GM18868 (cell line): ENCODE results near the gene ZNF488.

ENCODE experiments used
- ATAC-seq: cut with Tn5 transposase; IDR thresholded peaks from one replicate; pipeline ENCODE4 v1.9.1; 2021; ENCODE audit warnings: mild to moderate bottlenecking, moderate library complexity; ENCODE audit not compliant: unreplicated experiment

Gene ZNF488

DNA sequence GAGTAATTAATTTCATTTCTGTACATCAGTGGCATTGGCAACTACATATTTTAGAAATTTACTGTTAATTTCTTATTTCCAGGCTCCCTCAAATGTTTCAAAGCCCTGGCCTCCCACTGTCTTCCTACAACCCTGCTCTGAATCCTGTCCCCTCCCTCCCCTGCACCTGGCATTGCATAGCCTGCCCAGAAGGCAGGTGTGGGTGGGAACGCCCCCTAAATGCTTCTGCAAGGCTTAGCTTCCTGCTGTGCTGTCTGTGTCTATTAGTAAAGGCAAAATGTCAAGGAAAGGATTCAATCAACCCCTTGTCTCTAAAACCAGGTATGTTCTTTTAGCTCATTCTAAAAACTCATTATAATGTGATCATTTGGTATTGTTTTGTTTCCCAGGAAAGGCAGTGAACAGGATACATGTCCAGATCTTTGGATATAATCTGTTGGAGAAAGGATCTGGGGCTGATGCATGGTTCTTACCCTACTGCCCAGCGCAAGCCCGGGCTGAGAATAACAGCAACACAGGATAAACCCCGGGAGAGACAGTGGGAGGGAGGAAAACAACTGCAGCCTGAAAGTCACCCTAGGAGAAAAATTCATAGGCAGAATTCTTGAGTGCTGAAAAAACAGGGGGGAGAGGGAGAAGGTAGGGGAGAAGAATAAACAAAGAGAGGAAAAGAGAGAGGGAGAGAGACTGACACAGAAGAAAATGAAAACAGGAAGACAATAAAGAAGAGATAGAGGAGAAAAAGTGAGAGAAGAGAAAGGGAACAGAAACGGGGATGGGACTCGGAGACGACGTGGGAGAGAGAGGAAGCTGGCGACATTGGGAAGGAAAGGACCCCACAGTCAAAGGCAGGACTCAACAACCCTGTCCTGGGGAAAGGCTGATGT lies 589 bp downstream of the ZNF488 start:
- ATAC-seq = no peak

DNA sequence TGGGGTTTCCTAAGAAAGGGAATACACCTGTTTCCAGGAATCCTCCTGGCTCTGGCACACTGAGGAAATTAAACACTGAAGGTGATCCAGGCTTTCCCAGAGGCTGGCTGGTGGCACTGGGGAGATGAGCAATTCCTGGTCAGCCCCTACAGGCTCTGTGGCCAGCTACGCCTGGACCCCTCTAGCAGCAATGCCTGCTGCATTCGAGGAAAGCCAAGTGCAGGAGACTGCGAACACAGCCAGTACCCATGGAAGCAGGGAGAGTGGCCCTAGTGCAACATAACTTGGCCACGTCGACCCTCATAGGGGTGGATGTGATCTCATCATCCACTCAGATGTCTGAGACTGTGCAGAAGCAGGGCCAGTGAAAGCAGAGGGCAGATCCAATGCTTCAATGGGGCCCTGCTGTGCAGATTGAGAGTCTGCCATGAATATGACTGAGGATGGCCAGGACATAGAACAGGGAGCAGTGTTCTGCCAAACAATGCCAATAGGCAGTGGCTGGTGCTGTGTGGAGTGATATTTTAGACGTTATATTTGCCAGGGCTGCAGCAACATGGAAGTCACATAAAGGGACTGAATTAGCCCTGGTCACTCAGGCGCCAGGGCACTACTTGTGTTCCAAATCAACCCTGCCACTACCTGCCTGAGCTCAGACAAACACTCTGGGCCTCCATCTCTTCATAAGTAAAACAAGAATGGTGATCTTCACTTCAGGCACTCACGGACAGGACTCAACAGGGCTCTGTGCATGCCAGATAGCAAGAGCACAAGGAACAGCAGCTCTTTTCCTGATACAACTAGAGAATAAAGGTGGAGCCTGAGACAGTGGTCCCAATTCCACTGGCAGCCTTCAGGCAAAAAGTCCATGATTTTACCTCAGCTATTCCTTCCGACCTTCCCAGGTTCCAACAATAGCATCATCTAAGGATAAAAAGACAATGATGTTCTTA lies 2.4 kb downstream of the ZNF488 start:
- no peak for ATAC-seq

DNA sequence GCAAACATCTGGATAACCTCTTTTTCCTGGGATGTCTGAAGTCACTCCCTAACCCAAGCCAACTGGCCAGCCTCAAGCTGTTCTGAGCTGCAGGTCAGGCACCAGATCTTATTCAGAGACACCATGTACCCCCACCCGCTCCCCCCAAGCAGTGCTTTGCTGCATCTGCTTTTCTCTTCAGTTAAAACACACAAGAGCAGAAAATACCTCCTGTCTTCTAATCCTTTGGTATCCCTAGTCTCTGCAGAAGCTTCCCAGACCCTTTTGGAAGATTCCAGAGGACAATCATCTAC lies 3.0 kb downstream of the ZNF488 start:
- ATAC-seq = no peak

DNA sequence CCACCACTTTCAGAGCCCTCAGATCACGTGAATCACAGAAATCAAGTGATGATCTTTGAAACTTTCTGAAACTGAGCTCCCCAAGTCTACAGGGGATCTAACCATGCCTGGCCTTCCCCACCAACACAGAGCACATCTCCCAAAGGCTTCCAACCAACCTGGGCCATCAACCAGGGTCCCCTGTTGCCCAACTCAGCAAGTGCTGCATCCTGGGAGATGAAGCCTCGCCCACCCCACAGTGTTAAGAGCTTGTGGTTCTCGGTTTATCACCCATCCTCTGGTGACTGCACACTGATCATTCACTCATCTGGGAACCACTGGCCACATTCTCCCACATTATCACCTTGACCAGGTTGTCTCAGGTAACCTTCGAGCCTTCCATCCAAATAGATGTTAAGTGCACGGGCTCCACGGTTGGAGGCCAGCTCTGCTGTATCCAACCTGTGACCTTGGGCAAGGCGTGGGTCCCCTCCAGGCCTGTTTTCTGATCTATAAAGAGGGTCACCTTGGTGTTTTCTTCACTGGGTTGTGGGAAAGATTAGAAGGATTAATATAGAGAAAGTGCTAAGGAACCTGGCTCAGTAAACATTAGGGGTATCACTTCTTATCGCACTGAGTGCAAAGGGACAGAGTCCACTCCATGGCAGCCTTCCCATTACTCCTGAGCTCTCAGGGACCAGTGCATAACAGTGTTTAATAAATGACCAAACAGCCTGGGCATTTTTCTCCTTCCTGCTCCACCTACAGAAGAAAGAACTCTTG lies 3.6 kb downstream of the ZNF488 start:
- ATAC-seq = no peak

DNA sequence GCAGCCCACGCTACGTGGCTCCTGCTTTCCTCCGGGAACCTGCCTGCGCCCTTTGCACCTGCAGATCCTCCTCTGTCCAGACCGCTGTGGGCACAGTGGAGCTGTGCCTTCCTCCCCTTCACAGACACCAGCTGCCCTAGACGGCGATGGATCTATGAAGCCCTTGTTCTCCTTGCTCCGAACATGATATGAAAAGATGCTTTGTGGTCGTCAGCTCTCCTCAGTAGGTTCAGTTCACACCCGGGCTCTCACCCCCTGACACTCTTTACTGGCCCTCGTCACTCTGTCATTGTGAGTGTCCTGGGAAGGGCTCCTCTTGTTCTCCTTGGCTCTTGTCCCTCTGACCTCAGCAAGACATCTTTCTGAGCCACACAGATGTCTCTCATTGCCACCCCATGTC lies 4.2 kb downstream of the ZNF488 start:
- no peak for ATAC-seq

DNA sequence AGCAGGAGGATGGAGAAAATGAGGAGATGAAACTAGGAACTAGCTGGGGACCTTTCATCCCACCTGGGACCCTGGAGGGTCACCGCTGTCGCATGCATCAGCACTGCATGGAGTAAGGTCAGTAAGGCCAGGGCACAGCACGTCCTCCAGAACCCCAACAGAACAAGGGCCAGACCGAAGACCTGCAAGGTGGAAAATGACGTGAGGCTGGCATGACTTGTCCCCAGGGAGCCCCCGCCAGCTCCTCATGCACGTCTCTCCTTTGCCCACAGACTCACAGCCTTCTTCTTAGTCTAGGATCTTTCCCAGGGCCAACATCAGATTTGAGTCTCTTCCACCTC lies 4.7 kb downstream of the ZNF488 start:
- ATAC-seq = no peak

DNA sequence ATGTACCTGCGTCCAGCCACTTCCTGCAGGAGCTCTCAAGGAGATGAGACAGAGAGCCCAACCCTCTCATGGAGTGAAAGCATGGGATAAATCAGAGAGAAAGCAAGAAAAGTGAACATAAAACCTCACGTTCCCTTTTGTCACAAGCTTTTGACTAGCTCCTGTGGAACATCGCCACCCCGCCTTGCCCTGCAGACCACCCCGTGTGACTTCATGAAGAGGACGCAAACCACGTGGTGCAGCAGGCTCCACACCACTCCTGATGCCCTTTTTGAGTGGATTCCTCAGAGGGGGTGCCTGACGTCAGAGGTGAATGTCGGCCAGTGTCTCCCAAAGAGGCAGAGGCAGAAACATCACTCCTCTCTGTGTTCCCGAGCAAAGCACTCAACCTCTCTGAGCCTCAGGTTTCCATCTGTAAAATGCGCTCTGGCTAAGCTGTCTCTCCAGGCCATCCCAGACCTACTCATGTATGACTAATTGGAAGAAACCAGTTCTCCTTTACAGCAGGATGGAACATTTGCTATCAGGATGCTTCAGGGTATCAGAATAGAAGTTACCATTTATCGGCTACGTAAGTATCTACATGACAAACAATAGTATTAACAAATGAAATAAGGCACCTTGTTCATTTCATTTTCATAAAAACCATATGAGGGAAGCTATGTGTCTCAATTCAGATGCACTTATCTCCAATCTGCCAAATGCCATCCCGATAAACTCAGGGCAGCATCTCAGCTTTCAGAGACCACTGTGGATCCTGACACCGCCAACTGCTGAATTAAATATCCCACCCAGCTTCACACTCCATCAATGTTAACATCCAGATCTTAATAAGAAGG lies 5.3 kb downstream of the ZNF488 start:
- no peak for ATAC-seq

DNA sequence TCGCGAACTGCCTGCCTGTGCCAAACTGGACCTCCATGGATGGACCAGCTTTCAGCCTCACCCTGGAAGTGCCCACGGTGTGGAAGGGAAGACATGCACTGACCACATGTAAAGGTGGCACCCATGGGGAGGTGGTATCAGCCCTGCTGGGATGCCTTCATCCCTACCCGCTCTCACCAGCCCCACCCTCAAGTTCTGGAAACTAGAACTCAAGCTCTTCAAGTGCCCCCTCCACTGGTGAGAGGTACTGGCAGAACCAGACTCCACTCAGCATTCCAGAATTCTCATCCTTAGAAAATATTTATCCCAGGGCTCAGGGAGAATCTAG lies 5.9 kb downstream of the ZNF488 start:
- no peak for ATAC-seq

DNA sequence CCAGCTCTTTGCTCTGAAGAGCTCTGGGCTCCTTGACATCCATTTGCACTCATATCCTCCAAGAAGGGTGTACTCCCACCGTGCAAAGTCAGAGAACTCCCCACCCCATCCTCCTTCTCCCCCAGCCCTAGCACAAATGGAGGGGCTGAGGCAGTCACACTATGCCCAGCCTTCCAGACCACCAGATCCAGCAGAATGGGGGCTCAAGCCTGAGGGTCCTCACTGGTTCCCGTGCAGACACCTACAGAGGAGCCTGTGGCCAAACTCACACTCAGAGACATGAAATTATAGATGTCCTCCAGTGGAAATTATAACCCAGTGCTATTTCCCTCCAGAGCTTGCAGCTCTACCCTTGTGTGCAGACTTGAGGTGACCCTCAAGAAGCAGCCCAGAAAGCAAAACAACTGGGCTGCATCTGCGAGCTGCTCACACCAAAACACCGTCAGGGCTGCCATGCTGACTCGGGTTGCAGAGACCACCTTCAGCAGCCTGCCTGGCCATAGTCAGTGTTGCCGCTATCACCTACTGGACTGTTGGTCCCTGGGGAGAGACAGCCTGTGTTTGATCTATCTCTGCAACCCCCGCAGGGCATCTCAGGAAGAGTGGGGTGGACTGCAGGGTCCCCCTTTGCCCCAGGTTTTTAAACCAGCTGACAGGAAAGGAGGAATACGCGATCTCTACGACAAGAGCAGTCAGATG lies 7.4 kb downstream of the ZNF488 start:
- no peak for ATAC-seq

DNA sequence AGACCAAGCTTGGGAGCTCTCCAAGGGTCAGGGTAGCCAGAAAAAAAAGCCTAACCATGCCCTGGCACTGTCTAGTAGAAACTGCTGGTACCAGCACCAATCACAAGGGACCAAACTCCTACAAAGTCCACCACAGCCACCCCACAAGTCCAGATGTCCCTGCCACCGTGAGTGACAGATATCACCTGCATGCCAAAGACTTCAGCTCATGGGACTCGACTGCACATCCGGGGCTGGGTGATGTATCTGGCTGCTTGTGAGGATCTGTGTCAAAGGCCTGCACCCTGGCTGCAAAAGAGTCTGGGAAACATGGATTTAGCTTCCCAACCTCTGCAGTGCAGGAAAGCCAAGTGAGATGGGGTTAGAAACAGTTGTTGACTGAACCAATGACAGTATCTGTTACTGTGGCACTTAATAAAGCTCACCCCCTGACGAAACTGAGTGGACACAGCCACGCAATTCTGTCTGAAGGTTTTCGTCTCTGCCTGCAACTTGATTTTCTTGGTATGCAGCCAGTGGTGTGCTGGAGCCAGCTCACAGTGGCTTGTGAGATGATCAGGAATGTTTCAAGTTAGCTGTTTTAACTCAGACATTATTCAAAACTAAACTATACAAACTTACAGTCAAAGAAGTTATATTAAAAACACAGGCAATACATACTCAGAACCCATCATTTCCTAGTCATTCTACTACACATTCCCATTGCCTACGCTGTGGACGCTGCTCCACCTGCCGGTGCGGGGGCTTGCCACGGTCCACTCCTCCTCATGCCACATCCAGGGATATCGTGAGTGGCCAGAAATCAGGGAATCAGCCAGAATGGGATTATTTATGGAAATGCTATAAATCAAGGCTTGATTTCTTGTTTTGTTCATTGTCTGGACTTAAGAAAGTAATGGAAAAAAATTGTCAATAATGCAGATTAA lies 9.2 kb downstream of the ZNF488 start:
- ATAC-seq = no peak

DNA sequence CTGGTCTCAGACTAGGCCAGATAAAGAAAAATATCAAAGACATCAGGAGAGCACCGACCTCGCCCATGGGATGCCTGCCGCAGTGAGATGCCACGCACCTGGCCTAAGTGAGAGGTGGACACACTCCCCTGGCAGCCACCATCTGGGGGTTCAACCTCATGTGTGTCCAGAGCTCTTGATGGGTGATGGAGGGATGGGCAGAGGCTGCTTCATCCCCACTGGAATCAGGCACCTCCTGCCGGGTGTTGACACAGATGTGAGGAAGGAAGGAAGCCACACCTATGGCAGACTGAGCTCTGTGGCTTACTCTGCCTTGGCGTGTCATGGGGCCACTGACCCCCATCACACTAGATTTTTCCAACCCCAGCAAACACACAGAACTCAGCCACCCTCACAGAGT lies 11.4 kb downstream of the ZNF488 start:
- no peak for ATAC-seq

DNA sequence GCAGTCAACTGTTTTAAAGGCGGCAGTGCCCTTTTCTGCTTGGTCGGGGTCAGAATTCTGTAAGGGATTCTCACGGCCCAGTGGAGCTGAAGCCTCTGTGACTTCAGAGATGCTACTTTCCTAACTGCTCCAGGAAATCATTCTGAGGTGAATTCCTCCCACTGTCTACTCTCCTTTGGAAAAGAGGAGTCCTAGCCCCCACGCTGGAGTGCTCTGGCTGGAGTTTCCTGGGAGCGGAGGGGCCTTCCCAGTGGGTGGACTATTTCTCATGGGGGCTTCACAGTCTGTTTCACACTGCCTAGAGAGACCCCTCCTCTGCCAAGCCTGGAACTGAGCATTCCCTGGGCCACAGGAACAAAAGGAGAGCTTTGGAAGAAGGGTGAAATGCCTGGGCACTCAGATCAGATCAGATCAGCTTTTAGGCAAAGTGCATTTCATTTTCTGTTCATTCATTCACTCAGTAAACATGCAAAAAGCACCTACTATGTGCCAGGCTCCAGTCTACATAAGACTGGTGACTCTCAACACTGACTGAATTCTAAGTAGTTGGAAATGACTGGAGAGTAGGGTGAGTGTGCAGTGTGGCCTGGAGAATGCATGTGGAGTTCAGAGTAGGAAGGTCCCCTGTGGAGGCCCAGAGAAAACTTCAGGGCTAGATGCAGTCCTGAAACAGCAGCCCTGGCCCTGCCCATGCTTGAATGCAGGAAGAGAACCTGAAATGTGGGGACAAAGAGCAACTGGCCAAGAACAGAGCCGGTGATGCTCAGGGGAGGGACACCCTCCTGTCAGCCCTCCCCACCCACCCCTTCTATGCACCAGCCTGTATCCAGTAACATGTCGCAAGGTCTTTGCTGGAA lies 12.2 kb downstream of the ZNF488 start:
- no peak for ATAC-seq

DNA sequence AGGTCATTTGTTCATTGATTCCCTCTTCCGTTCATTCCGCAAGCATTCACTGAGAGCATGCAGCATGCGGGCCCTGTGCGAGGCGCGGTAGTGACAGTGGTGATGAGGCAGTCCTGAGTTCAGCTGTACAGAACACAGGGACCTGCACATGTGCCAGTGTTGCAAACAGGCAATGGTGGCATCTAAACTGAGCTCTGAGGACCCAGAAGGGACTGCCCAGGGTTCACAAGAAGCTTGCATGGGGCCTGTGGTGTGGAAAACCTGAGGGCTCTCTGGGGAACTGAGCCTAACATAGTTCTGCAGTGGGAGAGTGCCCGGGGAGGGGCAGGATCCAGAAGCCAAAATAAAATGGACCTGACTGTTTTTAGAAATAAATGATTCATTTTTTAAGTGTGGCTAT lies 13.2 kb downstream of the ZNF488 start:
- no peak for ATAC-seq

DNA sequence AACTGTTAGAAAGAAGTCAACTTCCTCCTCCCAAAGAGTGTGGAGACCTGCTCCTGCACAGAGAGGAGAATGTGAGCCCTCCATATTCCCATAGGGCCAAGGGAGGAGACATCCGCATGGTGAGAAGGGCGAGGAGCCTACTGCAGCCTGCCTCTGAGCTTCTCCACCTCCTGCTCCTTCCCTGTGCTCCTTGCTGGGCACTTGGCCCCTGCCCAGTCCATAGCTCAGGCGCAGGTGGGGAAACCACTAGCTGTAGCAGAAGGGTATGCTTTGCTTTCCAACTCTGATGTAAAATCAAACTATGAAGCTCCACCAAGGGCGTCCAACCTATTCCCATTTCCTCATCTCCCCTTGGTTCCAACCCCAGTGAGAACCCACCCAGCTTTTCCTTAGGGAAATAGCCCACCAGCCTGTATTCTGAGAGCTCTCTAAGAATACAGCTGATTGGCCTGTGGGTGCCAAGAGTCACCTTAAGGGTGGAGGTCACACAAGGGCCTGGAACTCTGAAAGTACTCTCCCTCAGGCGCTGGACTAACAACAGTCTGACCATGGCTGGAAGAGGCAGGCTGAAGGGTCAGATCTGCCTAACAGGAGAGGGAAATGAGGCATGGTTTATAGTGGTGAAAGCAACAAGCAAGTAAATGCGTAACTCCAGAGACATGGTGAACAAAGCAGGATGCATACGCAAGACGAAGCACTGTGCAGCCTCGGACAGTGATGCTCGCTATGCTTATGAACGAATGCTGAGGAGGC lies 13.9 kb downstream of the ZNF488 start:
- no peak for ATAC-seq

DNA sequence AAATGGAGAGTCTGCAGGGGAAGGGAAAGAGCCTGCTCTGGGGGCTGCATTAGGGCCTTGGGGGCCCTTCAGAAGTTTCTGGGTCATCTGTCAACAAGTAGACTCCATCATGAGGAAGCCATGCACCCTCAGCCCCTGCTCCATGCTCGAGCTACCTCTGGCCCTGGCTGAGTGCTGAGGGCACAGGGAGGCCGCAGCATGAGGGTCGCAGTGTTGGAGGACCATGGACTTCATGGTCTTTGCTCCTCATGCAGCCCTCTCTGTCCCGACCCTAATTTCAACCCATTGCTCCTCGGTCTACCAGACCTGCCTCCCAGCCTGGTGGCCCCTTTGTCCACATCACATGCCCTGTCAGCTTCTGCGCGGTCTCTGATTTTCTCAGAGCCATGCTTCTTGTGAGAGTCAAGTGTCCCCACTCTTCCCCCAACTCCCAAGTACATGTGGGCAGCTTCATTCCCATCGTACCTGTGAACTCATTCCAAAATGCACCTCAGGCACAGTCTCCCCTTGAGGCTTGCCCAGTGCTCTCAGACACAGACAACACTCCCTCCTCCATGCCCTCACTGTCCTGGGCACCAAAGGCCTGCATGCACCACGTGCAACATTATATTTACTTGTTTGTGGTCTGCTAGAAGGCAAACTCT lies 14.7 kb downstream of the ZNF488 start:
- ATAC-seq = no peak

DNA sequence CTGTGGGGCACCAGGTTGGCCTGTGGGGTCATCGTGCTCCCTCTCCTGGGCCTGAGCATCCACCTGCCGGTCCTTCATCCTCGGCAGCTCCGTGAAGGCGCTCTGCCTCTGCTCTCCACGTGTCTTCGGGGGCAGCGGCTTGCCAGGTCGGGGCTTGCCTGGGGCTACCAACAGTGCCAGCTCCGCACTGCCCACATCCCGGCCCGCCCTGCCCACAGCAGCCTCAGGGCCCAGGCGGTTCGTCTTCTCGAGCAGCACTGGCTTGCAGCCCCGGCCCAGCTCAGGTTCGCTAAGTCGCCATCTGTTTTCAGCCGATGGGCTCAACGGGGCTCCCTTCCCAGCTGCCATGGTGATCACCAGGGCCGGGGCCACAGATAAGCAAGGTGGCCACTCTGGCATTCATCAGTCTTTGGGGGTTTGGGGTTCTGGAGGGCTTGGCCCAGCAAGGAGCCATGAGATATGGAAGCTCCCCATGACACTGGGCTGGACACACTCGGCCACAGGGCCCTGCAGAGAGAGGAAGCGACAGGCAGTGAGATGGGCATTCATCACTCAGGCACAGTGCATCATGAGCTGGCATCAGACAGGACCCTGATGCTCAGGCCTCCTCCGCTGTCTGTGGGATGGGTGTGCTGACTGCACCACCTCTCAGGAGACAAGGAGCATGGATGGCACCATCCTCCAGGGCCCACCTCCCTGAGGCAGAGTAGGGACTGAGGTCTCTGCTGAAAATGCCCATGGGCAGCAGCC lies 15.5 kb downstream of the ZNF488 start:
- no peak for ATAC-seq
